HCT116 (cell line): ENCODE data around the gene SLC6A6. TPM values are rescaled to one million over a fixed set of nuclear protein-coding genes. Genes with fewer than 3 reads are reported as not detected.

Experiments used
- ATAC-seq: fragments of 200-7000 bp; cut with Tn5 transposase; 2 replicates; pipeline ENCODE4 v1.9.1; 2020; ENCODE audit warnings: mild to moderate bottlenecking, moderate library complexity
- BruUV-seq: library from RNA; stranded (reverse); fragments of 400-500 nt; replicated peaks from 2 replicates; lab custom pipeline; 2021; lab: Mats Ljungman, UMichigan
- CTCF ChIA-PET: fragments of 300-600 bp; sonication (Branson Sonifier 250); formaldehyde crosslinking; loops from one replicate; lab custom pipeline; 2021; ENCODE audit warnings: antibody characterized with exemption; lab: Charles Lee
- POLR2A ChIA-PET: fragments of 300-600, 350-600 bp; sonication (Branson Sonifier 250); formaldehyde crosslinking; loops from one replicate; lab custom pipeline; 2021; ENCODE audit warnings: antibody characterized with exemption; lab: Charles Lee
- RAD21 ChIA-PET, 2 experiments: fragments of 300-600 bp; sonication (Branson Sonifier 250); formaldehyde crosslinking; loops; one replicate each; lab custom pipeline; 2023; ENCODE audit warnings: low total read pairs in 2 of 2; ENCODE audit not compliant: uncharacterized antibody in 2 of 2, unreplicated experiment in 2 of 2, low non-redundant PET in 1 of 2; lab: Charles Lee
- DNase-seq: peaks from one replicate; pipeline ENCODE4 v3.0.0-alpha.2; 2010; ENCODE audit warnings: low read depth, low spot score
- H2AFZ ChIP-seq: fragments of 200-600 bp; shearing (Covaris generic), sonication (generic); 2 replicates; pipeline ENCODE4 v1.6.1; 2017; ENCODE audit warnings: low read depth, mixed run types, mixed read lengths, antibody characterized with exemption, low read length; ENCODE audit not compliant: poor library complexity, severe bottlenecking
- H3K27ac ChIP-seq: 2 replicates; pipeline ENCODE4 v1.5.1; 2012; ENCODE audit warnings: low read depth, low read length
- H3K27me3 ChIP-seq: fragments of 200-600 bp; sonication (generic); 2 replicates; pipeline ENCODE4 v1.6.1; 2016; ENCODE audit warnings: mixed run types, low read length, mixed read lengths; ENCODE audit not compliant: insufficient read depth
- H3K36me3 ChIP-seq, 2 experiments: fragments of 200-500 bp in 1 of 2; fragments of 200-600 bp in 1 of 2; sonication (Bioruptor generic) in 1 of 2; sonication (generic) in 1 of 2; 2 replicates each; pipeline versions ENCODE4 v1.5.1 to v1.6.1; 2014 to 2016; ENCODE audit warnings: low read length in 2 of 2, inconsistent platforms in 1 of 2, mixed read lengths in 1 of 2, mixed run types in 1 of 2; ENCODE audit not compliant: insufficient read depth in 2 of 2, control insufficient read depth in 1 of 2
- H3K4me1 ChIP-seq, 2 experiments: fragments of 200-600 bp in 1 of 2; sonication (generic) in 1 of 2; 2 replicates each; pipeline versions ENCODE4 v1.5.1 to v1.6.1; 2012 to 2017; ENCODE audit warnings: low read length in 2 of 2, inconsistent platforms in 1 of 2, mild to moderate bottlenecking in 1 of 2, mixed read lengths in 1 of 2, mixed run types in 1 of 2, moderate library complexity in 1 of 2; ENCODE audit not compliant: insufficient read depth in 2 of 2, control insufficient read depth in 1 of 2
- H3K4me2 ChIP-seq: fragments of 200-600 bp; sonication (generic); 2 replicates; pipeline ENCODE4 v1.6.1; 2017; ENCODE audit warnings: mixed run types, low read length, mixed read lengths
- H3K4me3 ChIP-seq, 2 experiments: fragments of 200-600 bp in 1 of 2; sonication (generic) in 1 of 2; replicated peaks in 1 of 2; 2 replicates each; pipeline ENCODE4 v1.5.1; 2011 to 2016; ENCODE audit warnings: low read length in 2 of 2, control low read depth in 1 of 2, low read depth in 1 of 2, mild to moderate bottlenecking in 1 of 2, mixed read lengths in 1 of 2, mixed run types in 1 of 2
- H3K79me2 ChIP-seq: fragments of 200-600 bp; sonication (generic); 2 replicates; pipeline ENCODE4 v1.6.1; 2017; ENCODE audit warnings: mild to moderate bottlenecking, mixed run types, low read length, moderate library complexity, mixed read lengths; ENCODE audit not compliant: insufficient read depth
- H3K9ac ChIP-seq: fragments of 200-600 bp; sonication (generic); 2 replicates; pipeline ENCODE4 v1.6.1; 2016; ENCODE audit warnings: low read length, mixed read lengths
- H3K9me2 ChIP-seq: fragments of 200-600 bp; sonication (generic), shearing (Covaris generic); 2 replicates; pipeline ENCODE4 v1.6.1; 2017; ENCODE audit warnings: mixed run types, mild to moderate bottlenecking, moderate library complexity; ENCODE audit not compliant: insufficient read depth
- H3K9me3 ChIP-seq, 2 experiments: fragments of 200-500 bp in 1 of 2; fragments of 200-600 bp in 1 of 2; sonication (Bioruptor generic) in 1 of 2; sonication (generic) in 1 of 2; 2 replicates each; pipeline ENCODE4 v1.6.1; 2014 to 2017; ENCODE audit warnings: low read length in 2 of 2, mixed read lengths in 2 of 2, inconsistent platforms in 1 of 2, low read depth in 1 of 2, mild to moderate bottlenecking in 1 of 2, mixed run types in 1 of 2, moderate library complexity in 1 of 2; ENCODE audit not compliant: control insufficient read depth in 1 of 2, insufficient read depth in 1 of 2
- H4K20me1 ChIP-seq: fragments of 200-600 bp; sonication (generic), shearing (Covaris generic); 2 replicates; pipeline ENCODE4 v1.6.1; 2017; ENCODE audit warnings: mixed run types, mild to moderate bottlenecking, moderate library complexity; ENCODE audit not compliant: insufficient read depth
- CBX3 ChIP-seq: IDR thresholded peaks from 2 replicates; pipeline ENCODE4 v1.6.1; 2012; ENCODE audit warnings: low read depth
- EZH2 ChIP-seq: fragments of 200-600 bp; sonication (generic); IDR thresholded peaks from 2 replicates; pipeline ENCODE4 v1.6.1; 2017; ENCODE audit warnings: antibody characterized with exemption, mixed run types
- EZH2phosphoT487 ChIP-seq: fragments of 200-600 bp; IDR thresholded peaks from 2 replicates; pipeline ENCODE4 v1.6.1; 2018; ENCODE audit warnings: antibody characterized with exemption, borderline replicate concordance
- FOSL1 ChIP-seq: IDR thresholded peaks from 2 replicates; pipeline ENCODE4 v1.6.1; 2012; ENCODE audit warnings: low read depth
- POLR2A ChIP-seq: IDR thresholded peaks from 2 replicates; pipeline ENCODE4 v1.7.0; 2011; ENCODE audit warnings: borderline replicate concordance; ENCODE audit not compliant: insufficient read depth, insufficient read length; ENCODE audit errors: extremely low read depth
- RAD21 ChIP-seq: IDR thresholded peaks from 2 replicates; pipeline ENCODE4 v1.6.1; 2012; ENCODE audit warnings: low read depth, mild to moderate bottlenecking
- SIN3A ChIP-seq: IDR thresholded peaks from 2 replicates; pipeline ENCODE4 v1.6.1; 2012; ENCODE audit warnings: low read depth
- SP1 ChIP-seq: IDR thresholded peaks from 2 replicates; pipeline ENCODE4 v1.6.1; 2012; ENCODE audit warnings: low read depth
- SRF ChIP-seq: IDR thresholded peaks from 2 replicates; pipeline ENCODE4 v1.6.1; 2012; ENCODE audit warnings: low read depth
- YY1 ChIP-seq: IDR thresholded peaks from 2 replicates; pipeline ENCODE4 v1.6.1; 2011; ENCODE audit warnings: low read length, low read depth, moderate library complexity, mild to moderate bottlenecking; ENCODE audit not compliant: insufficient replicate concordance; ENCODE audit errors: extremely low read depth
- ZFX ChIP-seq: fragments of 450-650 bp; IDR thresholded peaks from 2 replicates; pipeline ENCODE4 v1.6.1; 2017
- ZNF274 ChIP-seq: fragments of 200-500 bp; sonication (Bioruptor generic); IDR thresholded peaks from 2 replicates; pipeline ENCODE4 v1.6.1; 2014; ENCODE audit warnings: mild to moderate bottlenecking, low read depth, low read length, inconsistent platforms
- intact Hi-C: fragments of 100-400 bp; cut with micrococcal nuclease; formaldehyde crosslinking; loops from 2 replicates; pipeline ENCODE4 v1.10.0; 2022
- total RNA-seq: library from RNA; stranded (reverse); gene quantifications from one replicate; pipeline ENCODE4 v1.2.1, GENCODE V29; 2021; ENCODE audit not compliant: unreplicated experiment
- TF ChIP-seq, protein P1 (sequence below), 3 experiments: fragments of 200-600 bp in 1 of 3; sonication (generic) in 1 of 3; IDR thresholded peaks in 2 of 3; conservative IDR thresholded peaks in 1 of 3; 2 replicates each; pipeline ENCODE4 v1.5.1; 2012 to 2017; ENCODE audit warnings: low read depth in 2 of 3, low read length in 2 of 3, antibody characterized with exemption in 1 of 3, borderline replicate concordance in 1 of 3, control low read depth in 1 of 3, mild to moderate bottlenecking in 1 of 3, mixed read lengths in 1 of 3, mixed run types in 1 of 3, moderate library complexity in 1 of 3; ENCODE audit not compliant: insufficient read depth in 1 of 3
- TF ChIP-seq, protein P2 (sequence below): IDR thresholded peaks from 2 replicates; pipeline ENCODE4 v1.6.1; 2012

The SLC6A6 gene
- total RNA-seq, 1 experiment from 2014 or later, result 36.3 TPM

DNA sequence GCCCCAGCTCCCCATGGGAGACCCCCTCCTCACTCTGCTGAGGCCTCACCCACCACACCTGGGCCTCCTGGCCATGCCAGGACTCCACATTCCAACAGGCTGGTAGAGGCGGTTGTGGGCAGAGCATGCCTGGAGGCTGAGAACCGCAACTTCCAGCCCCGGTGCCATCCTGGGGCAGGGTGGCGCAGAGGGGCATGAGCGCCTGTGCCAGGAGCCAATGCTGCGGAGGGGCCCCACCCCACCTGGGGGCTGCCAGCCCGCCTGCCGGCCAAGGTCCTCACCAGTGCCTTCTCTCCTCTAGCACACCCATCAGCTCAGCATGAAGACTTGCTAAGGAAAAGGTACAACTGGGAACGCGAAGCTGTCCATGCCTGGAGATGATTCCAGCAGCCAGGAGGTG, 34.3 kb upstream of the SLC6A6 start:
- Histone ChIP-seq H3K4me1 (peaks cover 23 to 40% of the 10 kb centered on the region in 2 experiments), H4K20me1 (no peaks in the 10 kb centered on the region), H3K79me2 (no peaks in the 10 kb centered on the region), H3K4me2 (no peak overlapping the region), H2AFZ (no peak overlapping the region), H3K9me3 (no peaks in the 10 kb centered on the region), H3K36me3 (no peaks in the 10 kb centered on the region), H3K9ac (no peak overlapping the region), H3K4me3 (no peak overlapping the region), H3K9me2 (no peaks in the 10 kb centered on the region), H3K27ac (no peak overlapping the region), H3K27me3 (no peaks in the 10 kb centered on the region)
- intact Hi-C loops, result no loop called here
- POLR2A ChIA-PET, result no interaction called here
- BruUV-seq, result no TSS peak
- ATAC-seq (no peak), DNase-seq (no peak)
- CTCF ChIA-PET, result no interaction called here
- TF ChIP-seq CBX3, result no peak
- TF ChIP-seq YY1, result no peak
- TF ChIP-seq EZH2, result no peak
- TF ChIP-seq ZFX, result no peak
- TF ChIP-seq, protein P1, sequence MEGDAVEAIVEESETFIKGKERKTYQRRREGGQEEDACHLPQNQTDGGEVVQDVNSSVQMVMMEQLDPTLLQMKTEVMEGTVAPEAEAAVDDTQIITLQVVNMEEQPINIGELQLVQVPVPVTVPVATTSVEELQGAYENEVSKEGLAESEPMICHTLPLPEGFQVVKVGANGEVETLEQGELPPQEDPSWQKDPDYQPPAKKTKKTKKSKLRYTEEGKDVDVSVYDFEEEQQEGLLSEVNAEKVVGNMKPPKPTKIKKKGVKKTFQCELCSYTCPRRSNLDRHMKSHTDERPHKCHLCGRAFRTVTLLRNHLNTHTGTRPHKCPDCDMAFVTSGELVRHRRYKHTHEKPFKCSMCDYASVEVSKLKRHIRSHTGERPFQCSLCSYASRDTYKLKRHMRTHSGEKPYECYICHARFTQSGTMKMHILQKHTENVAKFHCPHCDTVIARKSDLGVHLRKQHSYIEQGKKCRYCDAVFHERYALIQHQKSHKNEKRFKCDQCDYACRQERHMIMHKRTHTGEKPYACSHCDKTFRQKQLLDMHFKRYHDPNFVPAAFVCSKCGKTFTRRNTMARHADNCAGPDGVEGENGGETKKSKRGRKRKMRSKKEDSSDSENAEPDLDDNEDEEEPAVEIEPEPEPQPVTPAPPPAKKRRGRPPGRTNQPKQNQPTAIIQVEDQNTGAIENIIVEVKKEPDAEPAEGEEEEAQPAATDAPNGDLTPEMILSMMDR (IDR thresholded peaks at IDR 0.05 in 2 of 3, conservative IDR thresholded peaks at IDR 0.05 in 1 of 3; ENCODE audit: borderline replicate concordance in 1 of 3, insufficient read depth in 1 of 3, low read depth in 2 of 3, low read length in 2 of 3), result no peak
- TF ChIP-seq ZNF274, result no peak
- TF ChIP-seq EZH2phosphoT487, result no peak
- no peak for TF ChIP-seq SIN3A
- no peak for TF ChIP-seq SRF
- TF ChIP-seq RAD21, result no peak
- TF ChIP-seq, protein P2, sequence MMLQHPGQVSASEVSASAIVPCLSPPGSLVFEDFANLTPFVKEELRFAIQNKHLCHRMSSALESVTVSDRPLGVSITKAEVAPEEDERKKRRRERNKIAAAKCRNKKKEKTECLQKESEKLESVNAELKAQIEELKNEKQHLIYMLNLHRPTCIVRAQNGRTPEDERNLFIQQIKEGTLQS, result no peak
- TF ChIP-seq FOSL1, result no peak
- no peak for TF ChIP-seq SP1
- no peak for TF ChIP-seq POLR2A
- RAD21 ChIA-PET, result interaction anchor here in 1 of 2 experiments (0.6 kb wide), 1 partner anchor 571 kb away, joined by 5 read pairs; no protein-coding TSS in a partner anchor
